PFSK-1 (cell line): ENCODE data around the gene CBL.

ENCODE experiments used
- FOXP2 ChIP-seq: optimal IDR thresholded peaks from 2 replicates; pipeline ENCODE3; 2011; ENCODE audit warnings: borderline replicate concordance, control low read depth, inconsistent platforms; ENCODE audit not compliant: insufficient read depth; ENCODE audit errors: extremely low read length, extremely low read depth
- POLR2AphosphoS5 ChIP-seq: IDR thresholded peaks from 2 replicates; pipeline ENCODE4 v1.6.1; 2012; ENCODE audit warnings: low read depth, mild to moderate bottlenecking, control low read depth, low read length, moderate library complexity
- SIN3A ChIP-seq: IDR thresholded peaks from 2 replicates; pipeline ENCODE4 v1.6.1; 2012; ENCODE audit warnings: mild to moderate bottlenecking, low read length, moderate library complexity, borderline replicate concordance; ENCODE audit not compliant: insufficient read depth
- TAF1 ChIP-seq: IDR thresholded peaks from 2 replicates; pipeline ENCODE4 v1.6.1; 2012; ENCODE audit warnings: low read length, control low read depth, borderline replicate concordance; ENCODE audit not compliant: insufficient read depth
- TF ChIP-seq, protein P1 (sequence below), 2 experiments: IDR thresholded peaks; 2 replicates each; pipeline versions ENCODE4 v1.6.1 to v1.8.0; 2011 to 2012; ENCODE audit warnings: low read depth in 2 of 2, low read length in 2 of 2, control low read depth in 1 of 2, inconsistent platforms in 1 of 2, mild to moderate bottlenecking in 1 of 2, moderate library complexity in 1 of 2; ENCODE audit not compliant: insufficient read depth in 1 of 2

Gene CBL

DNA sequence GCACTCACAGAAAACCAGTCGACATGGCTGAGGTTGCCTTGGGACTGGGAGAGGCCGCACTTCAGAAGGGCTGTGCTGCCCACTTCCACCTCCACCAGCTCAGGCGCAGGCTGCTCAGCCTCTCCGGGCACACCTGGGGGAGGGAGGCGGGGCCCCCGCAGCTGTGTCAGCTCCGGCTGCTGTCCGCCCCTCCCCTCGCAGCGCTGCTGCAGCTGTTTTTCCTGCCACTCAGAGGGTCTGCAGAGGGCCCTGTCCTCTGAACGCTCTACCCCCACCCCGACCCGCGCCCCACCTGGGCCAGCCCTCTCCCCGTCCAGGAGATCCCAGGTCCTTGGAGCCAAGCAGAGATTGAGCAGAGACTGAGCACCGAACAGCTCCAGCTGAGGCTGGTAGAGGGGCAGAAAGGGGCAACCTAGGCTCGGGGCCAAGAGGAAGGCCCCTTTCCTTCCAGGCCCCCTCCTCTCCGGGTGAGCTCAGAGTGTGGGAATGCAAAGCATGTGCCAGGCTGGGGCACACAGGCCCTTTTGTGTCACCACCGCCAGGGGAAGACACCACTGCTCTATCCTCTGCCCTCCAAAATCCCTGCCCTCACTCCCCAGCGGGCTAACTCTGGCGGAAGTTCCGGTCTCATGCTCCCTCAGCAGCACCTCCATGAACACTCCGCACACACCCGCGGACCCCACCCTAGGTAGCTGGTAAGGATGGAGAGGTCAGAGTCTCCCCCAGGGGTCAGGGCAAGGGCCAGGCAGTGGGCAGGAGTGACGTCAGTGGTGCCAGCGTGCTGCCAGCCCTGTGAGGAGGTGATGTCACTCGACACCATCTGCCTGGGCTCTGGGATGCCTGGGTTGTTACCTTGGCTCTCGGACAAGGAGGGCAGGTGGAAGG lies 109.2 kb downstream of the CBL start:
- TF ChIP-seq TAF1 (no peak), FOXP2 (no peak), SIN3A (no peak), POLR2AphosphoS5 (no peak)
- TF ChIP-seq, protein P1, sequence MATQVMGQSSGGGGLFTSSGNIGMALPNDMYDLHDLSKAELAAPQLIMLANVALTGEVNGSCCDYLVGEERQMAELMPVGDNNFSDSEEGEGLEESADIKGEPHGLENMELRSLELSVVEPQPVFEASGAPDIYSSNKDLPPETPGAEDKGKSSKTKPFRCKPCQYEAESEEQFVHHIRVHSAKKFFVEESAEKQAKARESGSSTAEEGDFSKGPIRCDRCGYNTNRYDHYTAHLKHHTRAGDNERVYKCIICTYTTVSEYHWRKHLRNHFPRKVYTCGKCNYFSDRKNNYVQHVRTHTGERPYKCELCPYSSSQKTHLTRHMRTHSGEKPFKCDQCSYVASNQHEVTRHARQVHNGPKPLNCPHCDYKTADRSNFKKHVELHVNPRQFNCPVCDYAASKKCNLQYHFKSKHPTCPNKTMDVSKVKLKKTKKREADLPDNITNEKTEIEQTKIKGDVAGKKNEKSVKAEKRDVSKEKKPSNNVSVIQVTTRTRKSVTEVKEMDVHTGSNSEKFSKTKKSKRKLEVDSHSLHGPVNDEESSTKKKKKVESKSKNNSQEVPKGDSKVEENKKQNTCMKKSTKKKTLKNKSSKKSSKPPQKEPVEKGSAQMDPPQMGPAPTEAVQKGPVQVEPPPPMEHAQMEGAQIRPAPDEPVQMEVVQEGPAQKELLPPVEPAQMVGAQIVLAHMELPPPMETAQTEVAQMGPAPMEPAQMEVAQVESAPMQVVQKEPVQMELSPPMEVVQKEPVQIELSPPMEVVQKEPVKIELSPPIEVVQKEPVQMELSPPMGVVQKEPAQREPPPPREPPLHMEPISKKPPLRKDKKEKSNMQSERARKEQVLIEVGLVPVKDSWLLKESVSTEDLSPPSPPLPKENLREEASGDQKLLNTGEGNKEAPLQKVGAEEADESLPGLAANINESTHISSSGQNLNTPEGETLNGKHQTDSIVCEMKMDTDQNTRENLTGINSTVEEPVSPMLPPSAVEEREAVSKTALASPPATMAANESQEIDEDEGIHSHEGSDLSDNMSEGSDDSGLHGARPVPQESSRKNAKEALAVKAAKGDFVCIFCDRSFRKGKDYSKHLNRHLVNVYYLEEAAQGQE (IDR thresholded peaks at IDR 0.05; ENCODE audit: insufficient read depth in 1 of 2, low read depth in 2 of 2, low read length in 2 of 2) = no peak

- no peak for TF ChIP-seq TAF1
- TF ChIP-seq POLR2AphosphoS5 = no peak
- TF ChIP-seq, protein P1 (IDR thresholded peaks at IDR 0.05; ENCODE audit: insufficient read depth in 1 of 2, low read depth in 2 of 2, low read length in 2 of 2) = no peak
- TF ChIP-seq FOXP2 = no peak
- TF ChIP-seq SIN3A = no peak
Observed at GRCh38 chr11:119316016-119316728, 110.0 kb downstream of the CBL start.

DNA sequence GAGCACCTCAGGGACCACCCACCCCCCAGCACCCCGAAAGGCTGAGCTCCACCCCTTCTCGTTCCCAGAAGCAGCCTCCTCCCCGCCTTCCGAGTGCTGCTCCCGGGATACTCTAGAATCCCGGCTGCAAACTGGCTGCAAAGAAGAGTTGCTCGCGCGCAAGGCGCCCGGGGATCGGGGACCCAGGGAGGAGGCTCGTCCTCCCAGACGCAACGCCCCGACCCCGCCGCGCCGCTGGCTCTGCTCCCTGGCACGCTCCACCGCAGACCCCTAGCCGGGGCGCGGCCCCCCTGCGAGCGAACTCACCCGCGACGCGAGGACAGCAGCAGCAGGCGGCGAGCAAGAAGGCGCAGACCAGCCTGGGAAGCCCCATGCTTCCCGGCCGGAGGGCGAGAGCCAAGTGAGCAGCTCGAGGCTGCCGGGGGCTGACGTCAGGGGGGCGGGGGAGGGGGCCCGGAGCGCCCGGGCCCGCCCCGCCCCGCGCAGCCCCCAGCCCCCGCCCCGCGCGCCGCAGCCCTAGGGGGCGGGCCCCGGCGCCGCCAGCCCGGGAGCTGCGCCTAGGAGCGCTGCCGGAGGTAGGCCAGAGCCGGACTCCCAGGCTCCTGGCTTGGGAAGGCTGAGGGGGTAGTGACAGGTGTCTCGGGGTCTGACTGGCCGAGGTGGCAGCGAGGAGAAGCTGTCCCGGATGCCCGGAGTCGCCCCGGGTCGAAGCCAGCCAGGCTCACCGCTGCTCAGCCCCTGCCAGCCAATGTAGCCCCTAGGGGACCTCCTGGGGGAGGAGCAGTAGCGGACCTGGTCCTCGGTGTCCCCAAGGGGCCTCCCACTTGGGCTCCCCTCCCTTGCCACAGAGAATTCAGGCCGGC lies 110.8 kb downstream of the CBL start, which contains the start of gene MCAM:
Gene MCAM (minus strand): TSS at position 402 of the 863 bp plus-strand sequence. CDS start 29 bp downstream, at position 373.
- TF ChIP-seq POLR2AphosphoS5 = 0 out of 2 replicates have a peak, but pooled peaks have one; percentile 48
- TF ChIP-seq TAF1 = peak; percentile 58; the same call in 1 of the 2 replicates
- no peak for TF ChIP-seq FOXP2

GRCh38 chr11:119317592-119318239 lies 111.6 kb downstream of the CBL start:
- TF ChIP-seq, protein P1 (IDR thresholded peaks at IDR 0.05; ENCODE audit: insufficient read depth in 1 of 2, low read depth in 2 of 2, low read length in 2 of 2) = no peak
- TF ChIP-seq POLR2AphosphoS5 (no peak), SIN3A (no peak), TAF1 (no peak), FOXP2 (no peak)
